22Rv1 (cell line): Measurements from ENCODE around the gene MT1X.

Source experiments
- CTCF ChIP-seq: fragments of 450-650 bp; IDR thresholded peaks from 2 replicates; pipeline ENCODE4 v1.5.1; 2017; ENCODE audit warnings: mild to moderate bottlenecking
- ZFX ChIP-seq: fragments of 450-650 bp; IDR thresholded peaks from 2 replicates; pipeline ENCODE4 v1.6.1; 2017; ENCODE audit warnings: antibody characterized with exemption, borderline replicate concordance

GRCh38 chr16:56634715-56635440, 47.4 kb upstream of the MT1X start:
- no peak for TF ChIP-seq CTCF
- no peak for TF ChIP-seq ZFX
